HEK293T (cell line): ENCODE data around the gene SATB1.
"Not testable (repeated sequence)": the region's sequence is repeated elsewhere in the genome, so short reads cannot be mapped to it uniquely, and the experiment has no call there.

Experiments
- CTCF ChIA-PET: fragments of 350-600 bp; formaldehyde crosslinking; extraction: SDS; loops from one replicate; lab custom pipeline; 2021; ENCODE audit warnings: antibody characterized with exemption, inconsistent platforms; lab: Yijun Ruan, JAX
- POLR2A ChIA-PET: fragments of 350-600 bp; formaldehyde crosslinking; extraction: SDS; loops from one replicate; lab custom pipeline; 2020; ENCODE audit warnings: antibody characterized with exemption, inconsistent platforms; lab: Yijun Ruan, JAX
- DNase-seq: peaks from one replicate; pipeline ENCODE4 v3.0.0; 2012; ENCODE audit warnings: mixed read lengths; ENCODE audit errors: extremely low spot score
- ARNT ChIP-seq: fragments of 450-650 bp; IDR thresholded peaks from 2 replicates; pipeline ENCODE4 v1.6.1; 2017; ENCODE audit warnings: mild to moderate bottlenecking
- BHLHE40 ChIP-seq: fragments of 450-650 bp; IDR thresholded peaks from 2 replicates; pipeline ENCODE4 v1.6.1; 2016; ENCODE audit warnings: mild to moderate bottlenecking, moderate library complexity, borderline replicate concordance
- CTBP1 ChIP-seq: fragments of 450-650 bp; IDR thresholded peaks from 2 replicates; pipeline ENCODE4 v1.6.1; 2016; ENCODE audit warnings: borderline replicate concordance
- ELF4 ChIP-seq: fragments of 450-650 bp; IDR thresholded peaks from 2 replicates; pipeline ENCODE4 v1.6.1; 2017; ENCODE audit warnings: antibody characterized with exemption
- FOXA1 ChIP-seq: fragments of 450-650 bp; IDR thresholded peaks from 2 replicates; pipeline ENCODE4 v1.6.1; 2016; ENCODE audit warnings: mild to moderate bottlenecking
- FOXK2 ChIP-seq: fragments of 450-650 bp; IDR thresholded peaks from 2 replicates; pipeline ENCODE4 v1.6.1; 2016; ENCODE audit warnings: mild to moderate bottlenecking
- FOXM1 ChIP-seq: fragments of 450-650 bp; IDR thresholded peaks from 2 replicates; pipeline ENCODE4 v1.6.1; 2017; ENCODE audit warnings: mild to moderate bottlenecking, borderline replicate concordance
- HDGF ChIP-seq: fragments of 450-650 bp; IDR thresholded peaks from 2 replicates; pipeline ENCODE4 v1.6.1; 2017; ENCODE audit warnings: antibody characterized with exemption, borderline replicate concordance
- L3MBTL2 ChIP-seq: fragments of 450-650 bp; conservative IDR thresholded peaks from 2 replicates; pipeline ENCODE4 v1.6.1; 2016; ENCODE audit warnings: mild to moderate bottlenecking
- LEF1 ChIP-seq: fragments of 450-650 bp; IDR thresholded peaks from 2 replicates; pipeline ENCODE4 v1.6.1; 2017; ENCODE audit warnings: mild to moderate bottlenecking, borderline replicate concordance
- NFRKB ChIP-seq: fragments of 450-650 bp; IDR thresholded peaks from 2 replicates; pipeline ENCODE4 v1.6.1; 2016; ENCODE audit warnings: mild to moderate bottlenecking, moderate library complexity
- PKNOX1 ChIP-seq: fragments of 450-650 bp; IDR thresholded peaks from 2 replicates; pipeline ENCODE4 v1.6.1; 2016
- SP1 ChIP-seq: fragments of 450-650 bp; IDR thresholded peaks from 2 replicates; pipeline ENCODE4 v1.6.1; 2017
- SUZ12 ChIP-seq: fragments of 450-650 bp; IDR thresholded peaks from 2 replicates; pipeline ENCODE4 v1.6.1; 2016; ENCODE audit warnings: mild to moderate bottlenecking
- TARDBP ChIP-seq: fragments of 450-650 bp; IDR thresholded peaks from 2 replicates; pipeline ENCODE4 v1.6.1; 2016
- ZNF384 ChIP-seq: fragments of 450-650 bp; IDR thresholded peaks from 2 replicates; pipeline ENCODE4 v1.6.1; 2016

Gene SATB1

GRCh38 chr3:18345015-18345367 is 80.1 kb downstream of the SATB1 start:
- CTCF ChIA-PET: no interaction called here
- no peak for DNase-seq
- POLR2A ChIA-PET: no interaction called here
- TF ChIP-seq BHLHE40: no peak
- no peak for TF ChIP-seq PKNOX1
- TF ChIP-seq HDGF: no peak
- no peak for TF ChIP-seq ZNF384
- no peak for TF ChIP-seq FOXA1
- TF ChIP-seq FOXK2: no peak
- no peak for TF ChIP-seq TARDBP
- no peak for TF ChIP-seq L3MBTL2
- no peak for TF ChIP-seq SUZ12
- no peak for TF ChIP-seq CTBP1
- TF ChIP-seq FOXM1: no peak
- no peak for TF ChIP-seq ELF4
- TF ChIP-seq SP1: no peak
- no peak for TF ChIP-seq ARNT
- no peak for TF ChIP-seq LEF1
- no peak for TF ChIP-seq NFRKB

- no peak for DNase-seq
- CTCF ChIA-PET: no interaction called here
Observed at GRCh38 chr3:18344306-18345014, 80.7 kb downstream of the SATB1 start.

GRCh38 chr3:18343809-18344208 is 81.3 kb downstream of the SATB1 start:
- DNase-seq: no peak
- CTCF ChIA-PET: no interaction called here
- TF ChIP-seq HDGF (no peak), ELF4 (no peak), SP1 (no peak), BHLHE40 (no peak), PKNOX1 (no peak), NFRKB (no peak), CTBP1 (no peak)
- POLR2A ChIA-PET: no interaction called here

More at GRCh38 chr3:18344306-18345014, 80.7 kb downstream of the SATB1 start:
- POLR2A ChIA-PET: no interaction called here
- no peak for TF ChIP-seq SP1
- no peak for TF ChIP-seq L3MBTL2
- TF ChIP-seq LEF1: no peak
- TF ChIP-seq CTBP1: no peak
- TF ChIP-seq BHLHE40: no peak
- TF ChIP-seq ARNT: no peak
- TF ChIP-seq ZNF384: no peak
- TF ChIP-seq SUZ12: no peak

GRCh38 chr3:18338827-18339514 is 86.2 kb downstream of the SATB1 start:
- ChIA-PET POLR2A (no interaction called here), CTCF (no interaction called here)
- TF ChIP-seq BHLHE40: no peak
- no peak for TF ChIP-seq LEF1
- TF ChIP-seq L3MBTL2: no peak
- no peak for DNase-seq

- DNase-seq: no peak
- CTCF ChIA-PET: no interaction called here
- POLR2A ChIA-PET: no interaction called here
- TF ChIP-seq FOXK2: no peak
- TF ChIP-seq ARNT: no peak
- no peak for TF ChIP-seq L3MBTL2
- TF ChIP-seq TARDBP: no peak
- TF ChIP-seq FOXM1: no peak
- no peak for TF ChIP-seq ZNF384
- no peak for TF ChIP-seq FOXA1
- no peak for TF ChIP-seq BHLHE40
- no peak for TF ChIP-seq SUZ12
- TF ChIP-seq NFRKB: no peak
- no peak for TF ChIP-seq LEF1
- no peak for TF ChIP-seq SP1
- TF ChIP-seq PKNOX1: no peak
- no peak for TF ChIP-seq HDGF
- no peak for TF ChIP-seq CTBP1
- no peak for TF ChIP-seq ELF4
Observed at GRCh38 chr3:18337231-18337630, 87.9 kb downstream of the SATB1 start.

GRCh38 chr3:18334837-18335601 is 90.1 kb downstream of the SATB1 start:
- DNase-seq: no peak
- CTCF ChIA-PET: no interaction called here
- POLR2A ChIA-PET: no interaction called here
- TF ChIP-seq ZNF384: no peak

GRCh38 chr3:18330772-18331441 is 94.2 kb downstream of the SATB1 start:
- DNase-seq, CTCF ChIA-PET: not testable (repeated sequence)
- POLR2A ChIA-PET: interaction anchor here (0.8 kb wide), 1 partner anchor 11 kb away, joined by 3 read pairs; no protein-coding TSS in a partner anchor
